Measurements from ENCODE around the gene NCBP3.
"Not testable (repeated sequence)": the region's sequence is repeated elsewhere in the genome, so short reads cannot be mapped to it uniquely, and the experiment has no call there.

The NCBP3 gene

GRCh38 chr17:3879591-3880417, 33.8 kb upstream of the NCBP3 start:
- DNase-seq, result no peak

GRCh38 chr17:3879186-3879585, 33.1 kb upstream of the NCBP3 start:
- no peak for DNase-seq

GRCh38 chr17:3877220-3877619, 31.2 kb upstream of the NCBP3 start:
- DNase-seq, result no peak

- DNase-seq, result no peak
Observed at GRCh38 chr17:3875317-3875716, 29.3 kb upstream of the NCBP3 start.

- DNase-seq, result no peak
Observed at GRCh38 chr17:3873862-3874261, 27.8 kb upstream of the NCBP3 start.

GRCh38 chr17:3870871-3871306, 24.8 kb upstream of the NCBP3 start:
- DNase-seq, result no peak

- no peak for DNase-seq
Observed at GRCh38 chr17:3867606-3868005, 21.6 kb upstream of the NCBP3 start.

- no peak for DNase-seq
Observed at GRCh38 chr17:3867106-3867505, 21.1 kb upstream of the NCBP3 start.

- DNase-seq, result no peak
Observed at GRCh38 chr17:3866276-3866675, 20.2 kb upstream of the NCBP3 start.

- DNase-seq, result no peak
Observed at GRCh38 chr17:3865176-3865575, 19.1 kb upstream of the NCBP3 start.

GRCh38 chr17:3864534-3864933, 18.5 kb upstream of the NCBP3 start:
- DNase-seq, result no peak

- DNase-seq, result no peak
Observed at GRCh38 chr17:3861761-3862681, 16.0 kb upstream of the NCBP3 start.

GRCh38 chr17:3860939-3861700, 15.1 kb upstream of the NCBP3 start:
- DNase-seq, result no peak

- no peak for DNase-seq
Observed at GRCh38 chr17:3859940-3860339, 13.9 kb upstream of the NCBP3 start.

GRCh38 chr17:3857261-3858105, 11.4 kb upstream of the NCBP3 start:
- no peak for DNase-seq

- DNase-seq, result not testable (repeated sequence)
Observed at GRCh38 chr17:3854204-3854603, 8.2 kb upstream of the NCBP3 start.

GRCh38 chr17:3852561-3852960, 6.5 kb upstream of the NCBP3 start:
- DNase-seq, result no peak

GRCh38 chr17:3851461-3852100, 5.5 kb upstream of the NCBP3 start:
- DNase-seq, result no peak

- DNase-seq, result no peak
Observed at GRCh38 chr17:3848229-3848835, 2.3 kb upstream of the NCBP3 start.

- no peak for DNase-seq
Observed at GRCh38 chr17:3847165-3847670, 1.2 kb upstream of the NCBP3 start.
